Suprapubic skin (tissue), 4 donors: ENCODE data around the gene GEMIN4.

Source experiments
- EP300 ChIP-seq: sonication (generic); formaldehyde crosslinking; IDR thresholded peaks from one replicate; pipeline ENCODE4 v1.6.1; 2017; ENCODE audit warnings: antibody characterized with exemption
- POLR2A ChIP-seq, 2 donors: fragments of 450-650 bp; IDR thresholded peaks; one replicate each; pipeline ENCODE4 v1.6.1; 2017; ENCODE audit warnings: antibody characterized with exemption in 2 of 2, mild to moderate bottlenecking in 2 of 2, moderate library complexity in 2 of 2
- POLR2AphosphoS5 ChIP-seq, 3 donors: sonication (generic); formaldehyde crosslinking; IDR thresholded peaks; one replicate each; pipeline ENCODE4 v1.6.1; 2017; ENCODE audit warnings: antibody characterized with exemption in 3 of 3
- TF ChIP-seq, protein P1 (sequence below), 2 donors: fragments of 200-600 bp in 1 of 2; fragments of 450-650 bp in 1 of 2; sonication (generic) in 1 of 2; IDR thresholded peaks; one replicate each; pipeline ENCODE4 v1.5.1; 2016 to 2019; ENCODE audit warnings: antibody characterized with exemption in 2 of 2, mild to moderate bottlenecking in 1 of 2, moderate library complexity in 1 of 2

DNA sequence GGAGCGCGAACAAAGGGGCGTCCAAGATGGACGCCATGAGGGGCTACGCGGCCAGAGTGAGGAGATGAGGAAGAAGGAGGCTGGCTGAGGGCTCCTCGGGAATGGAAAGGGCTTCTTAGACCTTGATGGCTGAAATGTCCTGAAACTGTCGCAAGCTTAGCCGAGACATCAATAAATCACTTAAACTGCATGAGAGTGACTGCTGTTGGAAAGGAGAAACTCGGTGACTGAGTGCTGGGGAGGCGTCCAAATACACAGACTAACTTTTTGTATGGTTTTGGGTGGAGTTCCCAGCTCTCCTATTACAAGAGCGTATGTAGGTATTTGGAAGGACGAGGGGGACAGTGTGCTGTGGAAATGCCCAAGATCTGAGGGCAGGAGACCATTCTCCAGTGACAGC, 1.4 kb upstream of the GEMIN4 start:
- TF ChIP-seq, protein P1, sequence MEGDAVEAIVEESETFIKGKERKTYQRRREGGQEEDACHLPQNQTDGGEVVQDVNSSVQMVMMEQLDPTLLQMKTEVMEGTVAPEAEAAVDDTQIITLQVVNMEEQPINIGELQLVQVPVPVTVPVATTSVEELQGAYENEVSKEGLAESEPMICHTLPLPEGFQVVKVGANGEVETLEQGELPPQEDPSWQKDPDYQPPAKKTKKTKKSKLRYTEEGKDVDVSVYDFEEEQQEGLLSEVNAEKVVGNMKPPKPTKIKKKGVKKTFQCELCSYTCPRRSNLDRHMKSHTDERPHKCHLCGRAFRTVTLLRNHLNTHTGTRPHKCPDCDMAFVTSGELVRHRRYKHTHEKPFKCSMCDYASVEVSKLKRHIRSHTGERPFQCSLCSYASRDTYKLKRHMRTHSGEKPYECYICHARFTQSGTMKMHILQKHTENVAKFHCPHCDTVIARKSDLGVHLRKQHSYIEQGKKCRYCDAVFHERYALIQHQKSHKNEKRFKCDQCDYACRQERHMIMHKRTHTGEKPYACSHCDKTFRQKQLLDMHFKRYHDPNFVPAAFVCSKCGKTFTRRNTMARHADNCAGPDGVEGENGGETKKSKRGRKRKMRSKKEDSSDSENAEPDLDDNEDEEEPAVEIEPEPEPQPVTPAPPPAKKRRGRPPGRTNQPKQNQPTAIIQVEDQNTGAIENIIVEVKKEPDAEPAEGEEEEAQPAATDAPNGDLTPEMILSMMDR (IDR thresholded peaks at IDR 0.05) = no peak
- TF ChIP-seq POLR2A (IDR thresholded peaks at IDR 0.05) (no peak), POLR2AphosphoS5 (IDR thresholded peaks at IDR 0.05) (no peak), EP300 (no peak)
